Panc1 (cell line): ENCODE data around the gene CRYBG1. TPM values are rescaled to one million over a fixed set of nuclear protein-coding genes. Genes with fewer than 3 reads are reported as not detected.

Source experiments
- ATAC-seq: fragments of 200-7000 bp; cut with Tn5 transposase; 2 replicates; pipeline ENCODE4 v1.9.1; 2020; ENCODE audit warnings: mild to moderate bottlenecking, moderate library complexity
- BruUV-seq: library from RNA; stranded (reverse); fragments of 400-500 nt; replicated peaks from 2 replicates; lab custom pipeline; 2021; lab: Mats Ljungman, UMichigan
- CTCF ChIA-PET: fragments of 300-600 bp; sonication (Branson Sonifier 250); formaldehyde crosslinking; loops from one replicate; lab custom pipeline; 2022; ENCODE audit warnings: antibody characterized with exemption; lab: Charles Lee
- POLR2A ChIA-PET: fragments of 300-600 bp; sonication (Branson Sonifier 250); formaldehyde crosslinking; loops from one replicate; lab custom pipeline; 2022; ENCODE audit warnings: antibody characterized with exemption; lab: Charles Lee
- DNase-seq: peaks from one replicate; pipeline ENCODE4 v3.0.0-alpha.2; 2010; ENCODE audit warnings: low read depth, low spot score
- H3K27ac ChIP-seq: 2 replicates; pipeline ENCODE4 v1.5.1; 2011; ENCODE audit warnings: mild to moderate bottlenecking, low read length, inconsistent platforms
- H3K27me3 ChIP-seq: fragments of 200-500 bp; sonication (Bioruptor generic); 2 replicates; pipeline ENCODE4 v1.6.0; 2014; ENCODE audit warnings: low read length, inconsistent platforms; ENCODE audit not compliant: control insufficient read depth, insufficient read depth
- H3K36me3 ChIP-seq: fragments of 200-500 bp; sonication (Bioruptor generic); 2 replicates; pipeline ENCODE4 v1.5.1; 2014; ENCODE audit warnings: inconsistent platforms, mild to moderate bottlenecking, low read length, moderate library complexity; ENCODE audit not compliant: control insufficient read depth, insufficient read depth
- H3K4me1 ChIP-seq: 2 replicates; pipeline ENCODE4 v1.5.1; 2011; ENCODE audit warnings: inconsistent platforms, mild to moderate bottlenecking, low read length, moderate library complexity; ENCODE audit not compliant: control insufficient read depth, insufficient read depth
- H3K4me3 ChIP-seq, 2 experiments: 2 replicates each; pipeline ENCODE4 v1.5.1; 2011 to 2012; ENCODE audit warnings: low read depth in 2 of 2, low read length in 2 of 2, mild to moderate bottlenecking in 2 of 2, inconsistent platforms in 1 of 2, moderate library complexity in 1 of 2
- H3K9me3 ChIP-seq: fragments of 200-500 bp; sonication (Bioruptor generic); 2 replicates; pipeline ENCODE4 v1.5.1; 2014; ENCODE audit warnings: low read depth, mild to moderate bottlenecking, inconsistent platforms, low read length, moderate library complexity; ENCODE audit not compliant: control insufficient read depth, insufficient read depth
- POLR2AphosphoS5 ChIP-seq: IDR thresholded peaks from 2 replicates; pipeline ENCODE4 v1.6.1; 2012; ENCODE audit warnings: mild to moderate bottlenecking, low read depth, low read length, moderate library complexity
- SIN3A ChIP-seq: IDR thresholded peaks from 2 replicates; pipeline ENCODE4 v1.6.1; 2012; ENCODE audit warnings: low read depth, mild to moderate bottlenecking, low read length, moderate library complexity, borderline replicate concordance; ENCODE audit not compliant: insufficient read depth
- TCF7L2 ChIP-seq: IDR thresholded peaks from 2 replicates; pipeline ENCODE4 v1.6.1; 2011; ENCODE audit warnings: mild to moderate bottlenecking, low read depth, low read length, inconsistent platforms
- in situ Hi-C: cut with HindIII; loops from 2 replicates; pipeline ENCODE4 v1.10.0; 2016; ENCODE audit warnings: low sequenced_read_pairs, low pct_unique_long_range_greater_than_20kb
- intact Hi-C: fragments of 100-400 bp; cut with micrococcal nuclease; formaldehyde crosslinking; loops from one replicate; pipeline ENCODE4 v1.10.0; 2022; ENCODE audit not compliant: unreplicated experiment
- total RNA-seq: library from RNA; stranded (reverse); gene quantifications from one replicate; pipeline ENCODE4 v1.2.1, GENCODE V29; 2021; ENCODE audit not compliant: unreplicated experiment
- TF ChIP-seq, protein P1 (sequence below): fragments of 450-650 bp; IDR thresholded peaks from 2 replicates; pipeline ENCODE4 v1.5.1; 2017; ENCODE audit warnings: mild to moderate bottlenecking
- TF ChIP-seq, protein P2 (sequence below), 2 experiments: IDR thresholded peaks; 2 replicates each; pipeline ENCODE4 v1.6.1; 2011 to 2012; ENCODE audit warnings: low read depth in 2 of 2, control low read depth in 1 of 2, low read length in 1 of 2, mild to moderate bottlenecking in 1 of 2, moderate library complexity in 1 of 2; ENCODE audit not compliant: insufficient read depth in 1 of 2

Gene CRYBG1
- total RNA-seq, 1 experiment from 2014 or later = 32.3 TPM

GRCh38 chr6:106608080-106608668, 247.7 kb downstream of the CRYBG1 start:
- DNase-seq (peak; percentile 56), ATAC-seq (peak; percentile 82; the same call in 1 of the 2 replicates)
- TF ChIP-seq, protein P1, sequence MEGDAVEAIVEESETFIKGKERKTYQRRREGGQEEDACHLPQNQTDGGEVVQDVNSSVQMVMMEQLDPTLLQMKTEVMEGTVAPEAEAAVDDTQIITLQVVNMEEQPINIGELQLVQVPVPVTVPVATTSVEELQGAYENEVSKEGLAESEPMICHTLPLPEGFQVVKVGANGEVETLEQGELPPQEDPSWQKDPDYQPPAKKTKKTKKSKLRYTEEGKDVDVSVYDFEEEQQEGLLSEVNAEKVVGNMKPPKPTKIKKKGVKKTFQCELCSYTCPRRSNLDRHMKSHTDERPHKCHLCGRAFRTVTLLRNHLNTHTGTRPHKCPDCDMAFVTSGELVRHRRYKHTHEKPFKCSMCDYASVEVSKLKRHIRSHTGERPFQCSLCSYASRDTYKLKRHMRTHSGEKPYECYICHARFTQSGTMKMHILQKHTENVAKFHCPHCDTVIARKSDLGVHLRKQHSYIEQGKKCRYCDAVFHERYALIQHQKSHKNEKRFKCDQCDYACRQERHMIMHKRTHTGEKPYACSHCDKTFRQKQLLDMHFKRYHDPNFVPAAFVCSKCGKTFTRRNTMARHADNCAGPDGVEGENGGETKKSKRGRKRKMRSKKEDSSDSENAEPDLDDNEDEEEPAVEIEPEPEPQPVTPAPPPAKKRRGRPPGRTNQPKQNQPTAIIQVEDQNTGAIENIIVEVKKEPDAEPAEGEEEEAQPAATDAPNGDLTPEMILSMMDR = peak; percentile 74
- TF ChIP-seq SIN3A (no peak), POLR2AphosphoS5 (no peak)
- intact Hi-C loops (loop anchor here (2.0 kb wide), 1 partner anchor 371 kb away; no protein-coding TSS in a partner anchor), in situ Hi-C loops (no loop called here)
- Histone ChIP-seq H3K9me3 (no peaks in the 10 kb centered on the region), H3K4me3 (no peak overlapping the region), H3K27me3 (no peaks in the 10 kb centered on the region), H3K4me1 (no peaks in the 10 kb centered on the region), H3K36me3 (no peaks in the 10 kb centered on the region), H3K27ac (no peak overlapping the region)
- CTCF ChIA-PET = interaction anchor here (0.6 to 3.0 kb wide), 3 partner anchors 98 to 389 kb away, joined by 3 to 19 read pairs (median 4); no protein-coding TSS in a partner anchor
- no TSS peak for BruUV-seq
- POLR2A ChIA-PET = interaction anchor here (0.5 kb wide), 1 partner anchor 81 kb away, joined by 3 read pairs; no protein-coding TSS in a partner anchor

DNA sequence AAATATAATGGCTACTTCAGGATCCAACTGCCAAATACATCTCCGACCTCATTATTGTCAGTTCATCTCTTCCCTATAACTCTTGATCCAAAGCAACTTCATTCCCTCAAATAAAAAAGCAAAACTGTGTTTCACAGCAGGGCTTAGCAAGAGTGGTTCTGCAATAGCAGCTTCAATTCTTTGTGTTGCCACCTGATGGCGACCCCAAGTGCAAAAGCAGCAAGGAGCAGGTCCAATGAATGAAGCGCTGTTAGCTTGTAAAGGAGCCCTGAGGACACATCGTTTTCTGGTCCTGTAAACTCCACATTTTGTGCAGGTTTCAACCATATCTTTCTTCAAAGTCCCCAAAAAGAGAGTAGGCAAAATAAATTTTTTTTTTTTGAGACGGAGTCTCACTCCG, 249.2 kb downstream of the CRYBG1 start:
- Histone ChIP-seq H3K9me3 (no peaks in the 10 kb centered on the region), H3K27me3 (no peaks in the 10 kb centered on the region), H3K4me3 (no peak overlapping the region), H3K4me1 (no peaks in the 10 kb centered on the region), H3K27ac (no peak overlapping the region), H3K36me3 (no peaks in the 10 kb centered on the region)
- intact Hi-C loops (loop anchor here (2.0 kb wide), 1 partner anchor 369 kb away; no protein-coding TSS in a partner anchor), in situ Hi-C loops (no loop called here)
- BruUV-seq = no TSS peak
- TF ChIP-seq, protein P1 = peak; percentile 75
- TF ChIP-seq POLR2AphosphoS5 = no peak
- TF ChIP-seq SIN3A = no peak
- CTCF ChIA-PET = interaction anchor here (0.6 to 3.0 kb wide), 6 partner anchors 16 to 388 kb away, joined by 3 to 19 read pairs (median 4); partner anchors contain the start of gene CRYBG1
- peak; percentile 84 for ATAC-seq
- no peak for DNase-seq
- POLR2A ChIA-PET = no interaction called here

DNA sequence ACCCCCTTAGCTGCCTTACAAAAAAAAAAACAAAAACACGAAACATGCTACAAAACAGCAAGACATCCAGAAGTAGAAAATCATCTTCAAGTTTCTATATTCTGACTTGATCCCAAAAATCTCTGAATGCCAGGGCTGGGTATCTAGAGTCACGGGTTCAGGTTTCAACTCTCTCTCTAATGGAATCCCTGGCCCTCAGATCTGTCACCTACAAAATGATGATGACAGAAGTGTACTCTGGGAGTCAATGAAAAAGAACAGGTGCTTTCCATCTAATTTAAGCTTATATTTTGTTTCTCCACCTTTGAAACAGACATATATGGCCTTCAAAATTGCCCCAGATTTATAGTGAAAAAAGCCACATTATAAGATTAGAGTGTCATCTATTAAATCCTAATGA, 250.5 kb downstream of the CRYBG1 start:
- intact Hi-C loops = no loop called here
- no peak overlapping the region for H3K27ac ChIP-seq
- no peak overlapping the region for H3K4me3 ChIP-seq
- H3K4me1 ChIP-seq = no peaks in the 10 kb centered on the region
- no peak for TF ChIP-seq SIN3A
- TF ChIP-seq, protein P2, sequence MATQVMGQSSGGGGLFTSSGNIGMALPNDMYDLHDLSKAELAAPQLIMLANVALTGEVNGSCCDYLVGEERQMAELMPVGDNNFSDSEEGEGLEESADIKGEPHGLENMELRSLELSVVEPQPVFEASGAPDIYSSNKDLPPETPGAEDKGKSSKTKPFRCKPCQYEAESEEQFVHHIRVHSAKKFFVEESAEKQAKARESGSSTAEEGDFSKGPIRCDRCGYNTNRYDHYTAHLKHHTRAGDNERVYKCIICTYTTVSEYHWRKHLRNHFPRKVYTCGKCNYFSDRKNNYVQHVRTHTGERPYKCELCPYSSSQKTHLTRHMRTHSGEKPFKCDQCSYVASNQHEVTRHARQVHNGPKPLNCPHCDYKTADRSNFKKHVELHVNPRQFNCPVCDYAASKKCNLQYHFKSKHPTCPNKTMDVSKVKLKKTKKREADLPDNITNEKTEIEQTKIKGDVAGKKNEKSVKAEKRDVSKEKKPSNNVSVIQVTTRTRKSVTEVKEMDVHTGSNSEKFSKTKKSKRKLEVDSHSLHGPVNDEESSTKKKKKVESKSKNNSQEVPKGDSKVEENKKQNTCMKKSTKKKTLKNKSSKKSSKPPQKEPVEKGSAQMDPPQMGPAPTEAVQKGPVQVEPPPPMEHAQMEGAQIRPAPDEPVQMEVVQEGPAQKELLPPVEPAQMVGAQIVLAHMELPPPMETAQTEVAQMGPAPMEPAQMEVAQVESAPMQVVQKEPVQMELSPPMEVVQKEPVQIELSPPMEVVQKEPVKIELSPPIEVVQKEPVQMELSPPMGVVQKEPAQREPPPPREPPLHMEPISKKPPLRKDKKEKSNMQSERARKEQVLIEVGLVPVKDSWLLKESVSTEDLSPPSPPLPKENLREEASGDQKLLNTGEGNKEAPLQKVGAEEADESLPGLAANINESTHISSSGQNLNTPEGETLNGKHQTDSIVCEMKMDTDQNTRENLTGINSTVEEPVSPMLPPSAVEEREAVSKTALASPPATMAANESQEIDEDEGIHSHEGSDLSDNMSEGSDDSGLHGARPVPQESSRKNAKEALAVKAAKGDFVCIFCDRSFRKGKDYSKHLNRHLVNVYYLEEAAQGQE (IDR thresholded peaks at IDR 0.05; ENCODE audit: insufficient read depth in 1 of 2, low read depth in 2 of 2, low read length in 1 of 2) = no peak
- TF ChIP-seq POLR2AphosphoS5 = no peak
- TF ChIP-seq TCF7L2 = no peak
- ChIA-PET CTCF (interaction anchor here (0.7 kb wide), 1 partner anchor 250 kb away, joined by 3 read pairs; no protein-coding TSS in a partner anchor), POLR2A (no interaction called here)
- DNase-seq (no peak), ATAC-seq (no peak)
- in situ Hi-C loops = no loop called here
- no peaks in the 10 kb centered on the region for H3K36me3 ChIP-seq
- BruUV-seq = no TSS peak
- no peaks in the 10 kb centered on the region for H3K27me3 ChIP-seq
- no peaks in the 10 kb centered on the region for H3K9me3 ChIP-seq
